PFSK-1 (cell line): ENCODE measurements around the gene NDUFS1.

Experiments
- POLR2AphosphoS5 ChIP-seq: IDR thresholded peaks from 2 replicates; pipeline ENCODE4 v1.6.1; 2012; ENCODE audit warnings: low read depth, mild to moderate bottlenecking, control low read depth, low read length, moderate library complexity
- TF ChIP-seq, protein P1 (sequence below), 2 experiments: IDR thresholded peaks; 2 replicates each; pipeline versions ENCODE4 v1.6.1 to v1.8.0; 2011 to 2012; ENCODE audit warnings: low read depth in 2 of 2, low read length in 2 of 2, control low read depth in 1 of 2, inconsistent platforms in 1 of 2, mild to moderate bottlenecking in 1 of 2, moderate library complexity in 1 of 2; ENCODE audit not compliant: insufficient read depth in 1 of 2

DNA sequence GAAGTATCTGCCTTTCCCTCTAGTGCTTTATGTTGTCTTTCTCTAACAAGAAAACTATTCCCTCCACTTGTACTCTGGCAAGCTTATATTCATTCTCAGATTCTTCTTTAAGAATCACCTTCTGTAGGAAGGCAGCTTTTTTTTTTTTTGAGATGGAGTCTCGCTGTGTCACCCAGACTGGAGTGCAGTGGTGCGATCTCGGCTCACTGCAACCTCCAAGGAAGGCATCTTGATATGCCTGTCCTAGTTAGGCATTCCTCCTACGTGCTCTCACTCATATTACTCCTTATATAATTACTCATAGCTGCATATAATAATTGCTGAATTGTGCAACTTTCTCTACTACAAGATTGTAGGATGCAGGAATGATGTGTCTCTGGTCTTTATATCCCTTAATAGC, 15.8 kb downstream of the NDUFS1 start:
- no peak for TF ChIP-seq POLR2AphosphoS5
- TF ChIP-seq, protein P1, sequence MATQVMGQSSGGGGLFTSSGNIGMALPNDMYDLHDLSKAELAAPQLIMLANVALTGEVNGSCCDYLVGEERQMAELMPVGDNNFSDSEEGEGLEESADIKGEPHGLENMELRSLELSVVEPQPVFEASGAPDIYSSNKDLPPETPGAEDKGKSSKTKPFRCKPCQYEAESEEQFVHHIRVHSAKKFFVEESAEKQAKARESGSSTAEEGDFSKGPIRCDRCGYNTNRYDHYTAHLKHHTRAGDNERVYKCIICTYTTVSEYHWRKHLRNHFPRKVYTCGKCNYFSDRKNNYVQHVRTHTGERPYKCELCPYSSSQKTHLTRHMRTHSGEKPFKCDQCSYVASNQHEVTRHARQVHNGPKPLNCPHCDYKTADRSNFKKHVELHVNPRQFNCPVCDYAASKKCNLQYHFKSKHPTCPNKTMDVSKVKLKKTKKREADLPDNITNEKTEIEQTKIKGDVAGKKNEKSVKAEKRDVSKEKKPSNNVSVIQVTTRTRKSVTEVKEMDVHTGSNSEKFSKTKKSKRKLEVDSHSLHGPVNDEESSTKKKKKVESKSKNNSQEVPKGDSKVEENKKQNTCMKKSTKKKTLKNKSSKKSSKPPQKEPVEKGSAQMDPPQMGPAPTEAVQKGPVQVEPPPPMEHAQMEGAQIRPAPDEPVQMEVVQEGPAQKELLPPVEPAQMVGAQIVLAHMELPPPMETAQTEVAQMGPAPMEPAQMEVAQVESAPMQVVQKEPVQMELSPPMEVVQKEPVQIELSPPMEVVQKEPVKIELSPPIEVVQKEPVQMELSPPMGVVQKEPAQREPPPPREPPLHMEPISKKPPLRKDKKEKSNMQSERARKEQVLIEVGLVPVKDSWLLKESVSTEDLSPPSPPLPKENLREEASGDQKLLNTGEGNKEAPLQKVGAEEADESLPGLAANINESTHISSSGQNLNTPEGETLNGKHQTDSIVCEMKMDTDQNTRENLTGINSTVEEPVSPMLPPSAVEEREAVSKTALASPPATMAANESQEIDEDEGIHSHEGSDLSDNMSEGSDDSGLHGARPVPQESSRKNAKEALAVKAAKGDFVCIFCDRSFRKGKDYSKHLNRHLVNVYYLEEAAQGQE (IDR thresholded peaks at IDR 0.05; ENCODE audit: insufficient read depth in 1 of 2, low read depth in 2 of 2, low read length in 2 of 2) = no peak
